NCI-H69 (cell line): ENCODE data around the gene LYSMD2.

ENCODE experiments used
- DNase-seq: peaks from one replicate; lab custom pipeline; 2025; lab: John Stamatoyannopoulos, UW

Gene LYSMD2

GRCh38 chr15:51718746-51719145 is 18.7 kb downstream of the LYSMD2 start:
- DNase-seq = no peak

GRCh38 chr15:51718219-51718618 is 19.2 kb downstream of the LYSMD2 start:
- peak; percentile 36 for DNase-seq

GRCh38 chr15:51714911-51715310 is 22.5 kb downstream of the LYSMD2 start:
- DNase-seq = no peak

GRCh38 chr15:51714162-51714561 is 23.3 kb downstream of the LYSMD2 start:
- DNase-seq = no peak

GRCh38 chr15:51709031-51709430 is 28.4 kb downstream of the LYSMD2 start:
- DNase-seq = no peak

- DNase-seq = peak; percentile 89
Measured at GRCh38 chr15:51708013-51708412, 29.4 kb downstream of the LYSMD2 start.

- DNase-seq = no peak
Measured at GRCh38 chr15:51706926-51707608, 30.4 kb downstream of the LYSMD2 start.

GRCh38 chr15:51706291-51706690 is 31.2 kb downstream of the LYSMD2 start:
- peak; percentile 28 for DNase-seq

- no peak for DNase-seq
Measured at GRCh38 chr15:51702710-51703109, 34.7 kb downstream of the LYSMD2 start.

- no peak for DNase-seq
Measured at GRCh38 chr15:51699373-51699772, 38.1 kb downstream of the LYSMD2 start.

- no peak for DNase-seq
Measured at GRCh38 chr15:51697163-51697562, 40.3 kb downstream of the LYSMD2 start.

GRCh38 chr15:51696566-51696965 is 40.9 kb downstream of the LYSMD2 start:
- DNase-seq = no peak

- DNase-seq = no peak
Measured at GRCh38 chr15:51692154-51692553, 45.3 kb downstream of the LYSMD2 start.

GRCh38 chr15:51688863-51689262 is 48.6 kb downstream of the LYSMD2 start:
- DNase-seq = peak; percentile 13

GRCh38 chr15:51687565-51687964 is 49.9 kb downstream of the LYSMD2 start:
- DNase-seq = peak; percentile 44

GRCh38 chr15:51681303-51681963 is 56.0 kb downstream of the LYSMD2 start, which contains the start of gene SCG3:
Gene SCG3, plus strand, starts transcription at chr15:51681503. Its CDS starts 253 bp downstream, at chr15:51681756.
- DNase-seq = peak; percentile 98

- DNase-seq = no peak
Measured at GRCh38 chr15:51680321-51680720, 57.1 kb downstream of the LYSMD2 start.

GRCh38 chr15:51678096-51678495 is 59.4 kb downstream of the LYSMD2 start:
- peak; percentile 9 for DNase-seq

GRCh38 chr15:51677452-51677851 is 60.0 kb downstream of the LYSMD2 start:
- DNase-seq = no peak

- no peak for DNase-seq
Measured at GRCh38 chr15:51677021-51677420, 60.4 kb downstream of the LYSMD2 start.

GRCh38 chr15:51675234-51675633 is 62.2 kb downstream of the LYSMD2 start:
- no peak for DNase-seq
